NK-92 treated with Interleukin-12 subunit alpha and Interleukin-12 subunit beta, amount 100 ng/mL, for 24 hours (cell line): ENCODE data around the gene CFAP107.
"Not testable (repeated sequence)": the region's sequence is repeated elsewhere in the genome, so short reads cannot be mapped to it uniquely, and the experiment has no call there.

Experiments used
- DNase-seq: peaks from one replicate; lab custom pipeline; 2025; lab: John Stamatoyannopoulos, UW

Gene CFAP107, protein sequence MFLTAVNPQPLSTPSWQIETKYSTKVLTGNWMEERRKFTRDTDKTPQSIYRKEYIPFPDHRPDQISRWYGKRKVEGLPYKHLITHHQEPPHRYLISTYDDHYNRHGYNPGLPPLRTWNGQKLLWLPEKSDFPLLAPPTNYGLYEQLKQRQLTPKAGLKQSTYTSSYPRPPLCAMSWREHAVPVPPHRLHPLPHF

DNA sequence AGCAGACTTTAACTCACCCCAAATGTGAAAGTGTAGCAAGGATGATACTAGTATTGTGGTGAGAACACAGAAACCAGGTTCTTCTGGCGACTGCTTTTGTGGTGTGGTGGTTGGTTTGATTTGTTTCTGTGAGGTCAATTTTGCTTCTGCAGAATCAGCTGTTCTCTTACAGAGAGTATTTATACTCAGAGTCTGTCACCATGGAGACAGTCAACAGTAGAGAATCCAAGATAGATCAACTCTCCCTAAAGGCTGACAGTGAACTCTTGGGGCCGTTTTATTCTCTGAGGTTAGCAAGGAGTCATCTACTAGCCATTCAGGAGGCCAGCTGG is at the start of gene CFAP107:
Gene CFAP107, plus strand, starts transcription at position 209 of the 332 bp plus-strand sequence. CDS start 231 bp downstream, outside the sequence.
- DNase-seq, result no peak

DNA sequence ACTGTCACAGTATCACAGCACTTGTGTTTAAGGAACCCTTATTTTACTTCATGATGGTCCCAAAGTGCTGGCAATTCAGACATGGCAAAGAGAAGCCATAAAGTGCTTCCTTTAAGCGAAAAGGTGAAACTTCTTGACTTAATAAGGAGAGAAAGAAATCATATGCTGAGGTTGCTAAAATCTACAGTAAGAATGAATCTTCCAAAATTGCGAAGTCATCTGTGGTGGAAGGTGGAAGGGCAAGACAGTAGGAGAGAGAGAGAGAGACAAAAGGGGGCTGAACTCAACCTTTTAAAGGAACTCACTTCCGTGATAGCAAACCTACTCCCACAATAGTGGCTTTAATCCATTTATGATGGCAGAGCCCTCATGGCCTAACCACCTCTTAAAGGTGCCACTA is 49.3 kb upstream of the CFAP107 start:
- DNase-seq, result no peak

DNA sequence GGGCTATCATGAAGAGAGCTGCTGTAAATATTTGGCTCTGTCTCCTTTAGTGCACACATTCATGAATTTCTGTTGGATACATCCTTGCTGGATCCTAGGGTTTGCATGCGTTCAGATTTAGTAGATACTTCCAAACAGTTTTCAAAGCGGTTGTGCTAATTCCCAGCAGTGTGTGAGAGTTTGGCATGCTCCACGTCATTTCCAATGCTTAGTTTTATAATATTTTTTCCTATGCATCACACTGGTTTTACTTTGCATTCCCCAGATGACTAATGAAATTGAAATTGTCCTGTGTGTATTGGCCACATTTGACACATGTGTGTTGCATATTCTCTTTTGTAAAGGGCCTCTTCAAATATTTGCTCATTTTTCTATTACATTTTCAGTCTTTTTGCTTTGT is 48.6 kb upstream of the CFAP107 start:
- no peak for DNase-seq

DNA sequence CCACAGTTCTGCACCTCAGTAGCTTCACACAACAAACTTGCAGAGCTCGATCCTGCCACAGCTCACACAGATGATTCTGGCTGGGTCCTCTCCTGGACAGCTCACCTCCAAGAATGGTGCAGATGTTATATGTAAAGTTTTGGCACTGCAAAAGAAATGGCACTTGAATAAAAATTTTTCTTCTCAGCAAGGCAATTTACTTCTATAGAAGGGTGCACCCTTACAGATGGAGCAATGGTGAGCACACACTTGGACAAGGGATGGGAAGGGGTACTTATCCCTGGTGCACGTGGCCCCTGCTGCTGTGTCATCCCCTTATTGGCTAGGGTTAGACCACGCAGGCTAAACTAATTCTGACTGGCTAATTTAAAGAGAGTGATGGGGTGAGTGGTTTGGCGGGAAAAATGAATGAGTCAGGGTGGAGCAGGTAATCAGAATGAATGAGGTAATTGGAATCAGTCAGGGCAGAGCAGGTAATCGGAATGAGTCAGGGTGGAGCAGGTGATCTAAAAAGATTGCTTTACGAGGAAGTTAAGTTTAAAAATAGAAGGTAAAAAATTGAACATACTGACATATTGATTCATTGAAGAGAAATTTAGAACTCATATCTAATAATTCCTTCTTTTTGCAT is 42.1 kb upstream of the CFAP107 start:
- no peak for DNase-seq

DNA sequence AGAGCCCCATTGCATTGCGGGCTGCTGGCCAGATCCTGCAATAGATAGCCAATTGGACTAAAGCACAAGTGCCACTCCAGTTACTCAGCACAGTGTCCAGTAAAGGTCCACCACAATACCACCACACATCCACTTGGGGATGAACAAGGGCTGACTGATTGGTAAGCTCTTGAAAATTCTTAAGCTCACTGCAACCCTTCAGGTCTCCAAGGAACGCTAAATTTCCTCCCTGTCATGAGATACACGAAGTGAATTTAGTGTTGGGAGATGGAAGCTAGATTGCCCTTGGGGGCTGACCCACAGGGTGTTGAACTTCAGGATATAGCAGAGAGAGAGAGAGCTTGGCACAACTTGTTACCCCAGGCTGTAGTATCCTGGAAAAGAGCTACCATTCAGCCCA is 39.9 kb upstream of the CFAP107 start:
- no peak for DNase-seq

DNA sequence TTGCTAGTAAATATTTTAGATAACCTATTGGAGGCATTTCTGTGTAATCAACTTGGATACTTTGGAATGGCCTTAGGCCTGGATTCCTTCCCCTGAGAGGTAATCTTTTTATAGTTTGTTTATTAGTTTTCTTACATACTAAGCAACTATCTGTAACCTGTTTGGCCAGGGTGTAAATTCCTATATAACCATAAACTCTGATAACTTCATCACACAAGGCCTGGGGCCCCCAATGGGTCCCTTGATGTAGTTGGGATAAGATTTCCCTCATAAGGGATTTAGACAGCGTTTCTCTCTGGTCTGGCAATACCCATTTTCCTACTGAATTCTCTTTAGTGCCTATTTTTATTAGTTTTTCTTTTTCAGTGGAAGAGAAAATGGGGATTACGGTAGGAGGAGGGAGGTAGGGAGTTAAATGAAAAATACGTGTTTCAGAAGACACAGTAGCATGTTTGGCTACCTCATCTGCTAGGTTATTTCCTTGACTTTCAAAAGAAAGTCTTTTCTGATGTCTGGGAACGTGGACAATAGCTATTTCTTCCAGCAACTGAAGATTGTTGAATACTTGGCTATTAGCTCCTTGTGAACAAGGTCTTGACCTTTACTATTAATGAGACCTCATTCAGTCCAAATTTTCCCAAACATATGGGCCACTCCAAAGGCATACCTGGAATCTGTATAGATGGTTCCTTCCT is 37.5 kb upstream of the CFAP107 start:
- DNase-seq, result no peak

DNA sequence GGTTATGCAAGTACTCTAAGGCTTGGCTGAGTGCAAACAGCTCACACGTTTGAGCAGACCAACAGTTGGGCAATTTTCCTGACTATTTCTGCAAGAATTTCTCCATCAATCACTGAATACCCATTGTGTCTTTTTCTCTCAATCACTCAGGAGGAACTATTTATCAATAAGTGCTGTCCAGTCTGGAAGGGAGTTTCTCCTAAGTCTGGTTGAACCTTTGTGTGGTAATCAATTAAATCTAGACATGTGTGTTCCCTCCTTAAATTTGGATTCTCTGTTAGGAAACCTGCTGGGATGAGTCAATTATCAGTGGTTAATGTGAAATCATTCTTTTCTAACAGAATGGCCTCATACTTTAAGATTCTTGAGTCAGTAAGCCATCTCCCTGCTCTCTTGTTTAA is 36.9 kb upstream of the CFAP107 start:
- no peak for DNase-seq

DNA sequence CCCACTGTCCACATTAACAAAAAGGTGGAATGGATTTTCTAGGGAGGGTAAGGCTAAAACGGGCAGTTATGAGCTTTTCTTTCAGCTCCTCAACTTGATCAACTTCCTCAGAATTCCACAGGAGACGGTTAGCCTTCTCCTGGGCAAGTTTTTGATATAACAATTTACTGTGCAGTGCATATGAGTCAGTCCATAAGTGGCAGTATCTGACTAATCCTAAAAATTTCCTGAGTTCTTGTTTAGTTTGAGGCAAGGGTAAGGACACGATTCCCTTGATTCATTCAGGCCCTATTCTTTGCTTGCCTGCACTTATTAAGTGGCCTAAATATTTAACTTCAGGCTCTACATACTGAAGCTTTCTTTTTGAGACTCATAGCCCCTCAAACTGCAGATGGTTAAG is 36.3 kb upstream of the CFAP107 start:
- no peak for DNase-seq

DNA sequence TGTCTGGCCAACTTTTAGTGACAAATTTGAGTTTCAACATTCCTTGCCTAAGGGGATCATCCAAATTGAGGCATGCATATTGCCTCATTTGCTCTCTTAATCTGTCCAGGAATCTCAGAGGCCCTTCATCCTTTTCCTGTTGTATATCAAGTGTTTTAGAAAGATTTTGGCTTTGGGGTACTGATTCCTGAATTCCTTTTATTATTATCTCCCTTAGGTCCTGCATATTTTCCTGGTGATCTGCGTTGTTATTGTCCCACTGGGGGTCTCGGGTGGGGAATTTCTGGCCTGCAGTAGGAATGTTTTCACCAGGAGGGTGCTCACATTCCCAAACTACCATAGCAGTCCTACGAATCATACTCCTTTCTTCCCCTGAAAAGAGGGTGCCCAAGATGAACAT is 34.5 kb upstream of the CFAP107 start:
- no peak for DNase-seq

DNA sequence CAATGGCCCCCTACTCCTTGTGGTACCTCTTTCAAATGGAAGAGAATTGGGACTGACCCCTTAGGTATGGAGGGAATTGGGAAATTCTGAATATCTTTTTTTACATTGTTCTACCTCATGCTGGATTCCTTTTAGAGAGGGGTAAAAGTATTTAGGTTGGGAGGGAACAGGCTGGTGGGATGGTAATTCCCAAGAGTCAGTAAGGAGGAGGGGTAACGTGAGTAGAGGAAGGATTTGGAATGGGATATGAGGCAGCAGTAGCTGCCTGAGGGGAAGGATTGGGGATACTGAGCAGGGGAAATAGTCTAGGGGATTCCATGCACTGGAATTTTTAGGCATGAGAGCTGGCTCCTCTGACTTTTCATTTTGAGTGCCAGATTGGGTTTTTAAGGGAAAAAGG is 33.9 kb upstream of the CFAP107 start:
- DNase-seq, result no peak

DNA sequence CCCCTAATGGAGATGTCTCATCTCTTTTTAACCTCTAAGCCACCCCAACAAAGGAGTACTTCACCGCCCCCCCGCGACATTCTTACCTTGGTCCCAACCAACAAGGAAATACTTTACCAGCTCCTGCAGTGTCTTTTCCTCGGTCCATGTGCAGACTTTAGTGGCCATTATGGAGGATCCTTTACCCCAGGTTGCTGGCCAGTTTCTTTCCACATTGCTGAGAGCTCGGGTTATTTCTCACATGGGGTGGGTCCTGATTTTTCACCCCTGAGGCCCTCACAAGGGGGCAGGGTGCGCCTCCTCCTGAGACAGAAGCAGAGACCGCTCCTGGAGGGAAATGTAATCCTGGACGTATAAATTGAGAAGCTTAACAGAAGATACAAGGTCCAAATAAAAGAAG is 33.1 kb upstream of the CFAP107 start:
- DNase-seq, result no peak

DNA sequence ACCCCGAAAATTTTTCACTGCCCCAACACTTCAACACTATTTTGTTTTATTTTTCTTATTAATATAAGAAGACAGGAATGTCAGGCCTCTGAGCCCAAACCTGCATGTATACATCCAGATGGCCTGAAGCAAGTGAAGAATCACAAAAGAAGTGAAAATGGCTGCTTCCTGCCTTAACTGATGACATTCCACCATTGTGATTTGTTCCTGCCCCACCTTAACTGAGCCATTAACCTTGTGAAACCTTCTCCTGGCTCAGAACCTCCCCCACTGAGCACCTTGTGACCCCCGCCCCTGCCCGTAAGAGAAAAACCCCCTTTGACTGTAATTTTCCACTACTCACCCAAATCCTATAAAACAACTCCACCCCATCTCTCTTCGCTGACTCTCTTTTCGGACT is 32.3 kb upstream of the CFAP107 start:
- not testable (repeated sequence) for DNase-seq

DNA sequence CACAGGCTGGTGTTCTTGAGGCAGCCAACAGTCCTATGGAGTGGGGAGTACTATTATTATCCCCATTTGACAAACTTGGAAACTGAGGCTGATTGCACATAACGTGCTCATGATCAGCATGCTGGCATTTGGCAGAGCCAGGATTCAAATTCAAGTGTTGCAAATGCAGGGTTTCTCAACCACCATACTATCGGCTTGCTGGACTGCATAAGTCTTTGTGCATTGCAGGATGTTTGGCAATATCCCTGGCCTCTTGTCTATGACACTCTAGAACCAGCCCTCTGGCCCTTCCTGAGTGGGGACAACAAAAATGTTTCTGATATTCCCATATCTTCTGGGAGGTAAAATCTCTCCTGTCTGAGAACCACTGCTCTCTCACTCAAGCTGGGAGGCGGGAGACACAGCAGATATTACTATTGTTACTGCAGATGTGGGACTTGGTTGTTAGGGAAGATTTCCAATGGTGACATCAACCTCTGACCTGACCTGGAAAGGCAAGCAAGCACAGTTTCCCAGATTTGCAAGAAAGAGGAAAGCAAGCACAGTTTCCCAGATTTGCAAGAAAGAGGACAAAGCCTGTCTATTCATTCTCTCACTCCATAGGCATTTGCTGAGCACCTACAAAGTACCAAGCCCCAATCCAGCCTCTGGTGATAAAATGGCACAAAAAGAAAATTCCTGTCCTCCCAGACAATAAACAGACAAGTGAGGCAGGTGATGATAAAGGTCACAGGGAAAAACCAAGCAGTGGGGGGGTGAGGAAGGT is 31.1 kb upstream of the CFAP107 start:
- no peak for DNase-seq

DNA sequence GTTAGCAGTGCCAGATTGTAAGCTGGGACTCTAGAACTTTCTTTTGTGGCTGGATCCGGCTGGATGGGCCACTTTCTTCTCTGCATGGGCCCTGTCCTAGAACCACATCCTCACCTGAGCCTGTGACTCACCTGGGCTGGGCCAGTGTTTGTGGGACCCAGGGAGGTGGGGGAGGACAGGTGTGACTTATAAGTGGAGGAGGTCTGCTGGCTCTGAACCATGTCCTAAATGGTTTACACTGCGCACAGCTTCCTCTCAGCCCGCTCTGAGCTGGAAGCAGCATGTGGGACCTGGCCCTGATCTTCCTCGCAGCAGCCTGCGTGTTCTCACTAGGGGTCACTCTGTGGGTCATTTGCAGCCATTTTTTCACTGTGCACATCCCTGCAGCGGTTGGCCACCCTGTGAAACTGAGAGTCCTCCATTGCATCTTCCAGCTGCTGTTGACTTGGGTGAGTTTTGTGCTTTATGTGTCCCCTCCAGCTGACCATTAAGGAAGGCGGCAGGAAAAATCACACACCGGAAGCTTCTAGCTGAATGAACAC is 30.0 kb upstream of the CFAP107 start, which contains the start of gene AADACL3:
Gene AADACL3, plus strand, starts transcription at position 215 of the 542 bp plus-strand sequence. Its CDS starts 67 bp downstream, at position 282.
- DNase-seq, result no peak

DNA sequence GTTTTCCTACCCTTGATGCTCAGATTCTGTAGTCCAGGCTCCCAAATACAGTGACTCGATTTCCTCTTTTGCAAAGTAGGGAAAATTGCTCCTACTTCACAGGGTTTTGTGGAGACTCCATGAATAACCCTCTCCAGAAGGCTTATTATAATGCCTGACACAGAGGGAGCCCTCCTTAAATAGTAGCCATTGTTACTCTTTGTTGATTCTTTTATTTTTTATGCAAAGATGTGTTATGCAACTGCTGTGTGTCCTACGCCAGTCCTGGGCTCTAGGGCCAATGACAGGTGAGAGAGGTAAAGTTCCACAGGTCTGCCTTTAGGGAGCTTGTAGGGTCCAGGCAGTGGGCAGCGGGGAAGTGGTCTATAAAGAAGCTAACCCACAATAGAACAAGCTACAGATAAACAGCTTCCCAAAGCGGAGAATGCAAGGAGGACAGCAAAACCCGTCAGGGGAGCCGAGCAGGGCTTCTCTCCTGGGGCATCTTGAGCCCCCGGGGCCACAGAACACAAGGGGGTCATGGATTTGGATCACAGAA is 28.6 kb upstream of the CFAP107 start:
- DNase-seq, result no peak

DNA sequence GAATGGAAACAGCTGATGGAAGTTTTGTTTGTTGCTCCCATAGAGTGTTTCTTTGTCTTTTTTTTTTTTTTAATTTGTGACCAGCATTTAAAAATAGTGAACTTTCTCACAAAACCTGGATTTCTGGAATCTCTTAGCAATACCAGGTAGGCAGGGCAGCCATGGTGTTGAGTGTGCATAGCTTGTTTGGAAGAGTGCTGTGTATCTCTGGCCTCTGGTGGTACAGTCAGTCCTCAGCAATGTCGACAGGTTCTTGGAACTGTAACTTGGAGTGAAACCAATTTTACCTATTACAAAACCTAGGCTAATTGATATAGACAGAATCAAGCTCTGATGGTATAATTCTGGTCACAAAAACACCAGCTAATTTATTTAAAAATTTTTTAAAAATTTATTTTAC is 23.4 kb upstream of the CFAP107 start:
- no peak for DNase-seq

DNA sequence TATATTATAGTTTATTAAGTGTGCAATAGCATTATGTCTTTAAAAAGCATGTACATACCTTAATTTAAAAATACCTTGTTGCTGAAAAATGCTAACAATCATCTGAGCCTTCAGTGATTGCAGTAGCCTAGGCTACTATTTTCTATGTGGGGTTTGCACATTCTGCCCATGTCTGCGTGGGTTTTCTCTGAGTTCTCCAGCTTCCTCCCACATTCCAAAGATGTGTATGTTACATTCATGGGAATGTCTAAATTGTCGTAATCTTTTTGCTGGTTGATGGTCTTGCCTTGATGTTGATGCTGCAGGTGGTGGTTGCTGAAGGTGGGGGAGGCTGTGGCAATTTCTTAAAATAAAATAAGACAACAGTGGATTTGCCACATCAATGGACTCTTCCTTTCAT is 17.6 kb upstream of the CFAP107 start:
- no peak for DNase-seq

DNA sequence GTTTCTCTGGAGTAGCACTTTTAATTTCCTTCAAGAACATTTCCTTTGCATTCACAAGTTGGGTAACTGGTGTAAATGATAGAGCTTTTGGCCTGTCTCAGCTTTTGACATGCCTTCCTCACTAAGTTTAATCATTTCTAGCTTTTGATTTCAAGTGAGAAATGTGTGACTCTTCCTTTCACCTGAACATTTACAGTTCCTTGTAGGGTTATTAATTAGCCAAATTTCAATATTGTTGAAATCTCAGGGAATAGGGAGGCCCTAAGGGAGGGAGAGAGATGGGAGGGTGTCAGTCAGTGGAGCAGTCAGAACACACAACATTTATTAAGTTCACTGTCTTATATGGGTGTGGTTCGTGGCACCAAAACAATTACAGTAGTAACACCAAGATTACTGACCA is 15.8 kb upstream of the CFAP107 start:
- DNase-seq, result no peak

DNA sequence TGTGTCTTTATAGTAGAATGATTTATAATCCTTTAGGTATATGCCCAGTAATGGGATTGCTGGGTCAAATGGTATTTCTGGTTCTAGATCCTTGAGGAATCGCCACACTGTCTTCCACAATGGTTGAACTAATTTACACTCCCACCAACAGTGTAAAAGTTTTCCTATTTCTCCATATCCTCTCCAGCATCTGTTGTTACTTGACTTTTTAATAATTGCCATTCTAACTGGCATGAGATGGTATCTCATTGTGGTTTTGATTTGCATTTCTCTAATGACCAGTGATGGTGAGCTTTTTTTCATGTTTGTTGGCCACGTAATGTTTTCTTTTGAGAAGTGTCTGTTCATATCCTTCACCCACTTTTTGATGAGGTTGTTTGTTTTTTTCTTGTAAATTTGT is 14.9 kb upstream of the CFAP107 start:
- DNase-seq, result not testable (repeated sequence)

DNA sequence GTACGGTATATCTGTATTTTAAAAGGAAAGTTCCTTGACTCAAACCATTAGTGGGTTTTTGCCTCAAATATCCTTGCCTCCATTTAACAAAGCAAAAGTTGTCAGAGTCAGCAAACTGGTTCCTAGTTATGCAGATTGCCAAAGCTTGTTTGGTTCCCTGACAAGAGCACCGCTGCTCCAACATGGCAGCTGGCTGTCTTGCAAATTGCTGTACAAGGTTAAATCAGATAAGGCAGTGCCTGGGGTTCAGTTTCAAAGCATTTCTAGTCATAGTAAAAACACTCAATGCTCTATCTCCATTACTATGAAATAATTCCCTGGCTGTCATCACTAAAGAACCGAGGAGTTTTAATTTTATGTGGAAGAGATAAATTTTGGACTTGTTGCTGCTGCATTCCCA is 11.3 kb upstream of the CFAP107 start:
- no peak for DNase-seq

DNA sequence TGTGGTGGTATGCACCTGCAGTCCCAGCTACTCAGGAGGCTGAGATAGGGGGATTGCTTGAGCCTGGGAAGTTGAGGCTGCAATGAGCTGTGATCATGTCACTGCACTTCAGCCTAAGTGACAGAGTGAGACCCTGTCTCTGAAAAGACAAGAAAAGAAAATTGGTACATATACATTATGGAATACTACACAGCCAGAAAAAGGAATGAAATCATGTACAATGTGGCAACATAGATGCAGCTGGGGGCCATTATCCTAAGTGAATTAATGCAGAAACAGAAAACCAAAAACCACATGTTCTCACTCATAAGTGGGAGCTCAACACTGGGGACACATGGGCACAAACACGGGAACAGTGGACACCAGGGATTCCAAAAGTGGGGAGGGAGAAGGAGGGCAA is 7.1 kb upstream of the CFAP107 start:
- no peak for DNase-seq

DNA sequence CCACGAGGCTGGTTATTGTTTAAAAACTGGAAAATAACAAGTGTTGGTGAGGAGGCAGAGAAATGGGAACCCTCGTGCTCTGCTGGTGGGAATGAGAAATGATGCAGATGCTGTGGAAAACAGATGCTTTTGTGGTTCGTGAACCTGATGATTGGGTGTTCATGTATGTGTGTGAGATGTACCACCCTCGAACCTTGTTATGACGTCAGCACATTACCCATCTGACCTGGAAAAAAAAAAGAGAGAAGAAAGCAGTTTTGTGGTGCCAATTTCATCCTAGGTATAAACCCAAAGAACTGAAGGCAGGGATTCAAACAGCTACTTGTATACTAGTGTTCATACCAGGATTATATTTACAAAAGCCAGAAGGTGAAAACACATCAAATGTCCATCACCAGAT is 6.4 kb upstream of the CFAP107 start:
- no peak for DNase-seq
